ENCODE results near the gene ARHGEF11. TPM values are rescaled to one million over a fixed set of nuclear protein-coding genes. Genes with fewer than 3 reads are reported as not detected.

Gene ARHGEF11
- total RNA-seq, 1 experiment from 2014 or later: 38.1 TPM

Small RNA genes lying within 50 kb of the gene (microRNA-seq; reads per million reads assigned to microRNA genes)
- gene MIR765 (ENCODE audit: borderline number of aligned reads): not detected

Other genes with a start within 250 kb of the ARHGEF11 start
- gene SH2D2A, start 228.9 kb downstream of the ARHGEF11 start, total RNA-seq (2021): 4.9 to 6.9 TPM (median 6.6 TPM) in 3 replicates
- 0.05 to 0.11 TPM in 2 of 3 replicates, not detected in the other for gene INSRR, start 186.6 kb downstream of the ARHGEF11 start, total RNA-seq (2021)
- gene NTRK1, start 184.9 kb downstream of the ARHGEF11 start, total RNA-seq (2021): 0.23 to 0.42 TPM (median 0.23 TPM) in 3 replicates
- 0.89 to 1.6 TPM (median 1.0 TPM) in 3 replicates for gene PEAR1, start 152.0 kb downstream of the ARHGEF11 start, total RNA-seq (2021)
- 0.18 to 0.30 TPM (median 0.22 TPM) in 3 replicates for gene LRRC71, start 125.1 kb downstream of the ARHGEF11 start, total RNA-seq (2021)
- gene ETV3L, start 54.1 kb upstream of the ARHGEF11 start, total RNA-seq (2021): 0.13 to 0.30 TPM (median 0.25 TPM) in 3 replicates
- 21.3 to 26.0 TPM (median 22.1 TPM) in 3 replicates for gene ETV3, start 92.7 kb upstream of the ARHGEF11 start, total RNA-seq (2021)